Measurements from ENCODE around the gene ISM1. TPM values are rescaled to one million over a fixed set of nuclear protein-coding genes. Genes with fewer than 3 reads are reported as not detected.
A peak's percentile ranks its signal among the peaks of the same experiment; 100 is the strongest.

The ISM1 gene
- polyA plus RNA-seq (2013, experiment 1 of 2), result 1.5 TPM
- polyA plus RNA-seq (2013, experiment 2 of 2), result 1.1 TPM

GRCh38 chr20:13220904-13221297 is at the start of gene ISM1:
Gene ISM1 (plus strand): TSS chr20:13221274. CDS start chr20:13221777, 503 bp downstream.
- no peak within 1 kb of the TSS for H3K9ac ChIP-seq (ENCODE audit: low read depth, low read length)
- peaks cover 6% of the 10 kb centered on the region; the same call in 1 of the 2 replicates for H3K4me1 ChIP-seq (ENCODE audit: insufficient read depth, low read length)
- H3K4me3 ChIP-seq (ENCODE audit: low read length), result peak within 1 kb of the TSS; percentile 50
- under 1% methylated on average over 38 of the region's 39 CpGs for WGBS
- no peak within 1 kb of the TSS for H3K27ac ChIP-seq (ENCODE audit: low read depth, low read length)
- peaks cover 80% of the 10 kb centered on the region for H3K27me3 ChIP-seq (ENCODE audit: insufficient read depth, low read length)
- H3K36me3 ChIP-seq (ENCODE audit: insufficient read depth, low read length), result no peaks in the 10 kb centered on the region
- H3K9me3 ChIP-seq (ENCODE audit: insufficient read depth, low read depth, low read length), result no peaks in the 10 kb centered on the region

DNA sequence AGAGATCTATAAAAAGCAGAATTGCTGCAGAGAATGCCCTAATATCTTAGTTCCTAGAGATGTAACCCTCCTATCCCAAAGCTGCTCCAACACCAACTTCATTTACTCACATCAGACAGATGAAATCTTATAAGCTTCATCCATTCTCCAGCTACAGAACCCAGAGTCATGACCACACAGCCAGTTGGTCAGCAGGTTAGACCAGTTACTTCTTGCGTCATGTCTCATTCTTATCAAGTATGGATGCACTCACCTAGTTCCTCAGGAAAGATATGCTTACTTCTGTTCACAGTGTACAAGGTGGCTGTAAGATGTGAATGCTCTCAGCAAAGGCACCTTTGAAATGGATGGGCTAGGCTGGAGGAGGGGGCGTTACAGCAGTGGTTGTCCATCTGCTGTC is 47.9 kb upstream of the ISM1 start:
- Histone ChIP-seq H3K9ac (ENCODE audit: low read depth, low read length) (no peak overlapping the region), H3K9me3 (ENCODE audit: insufficient read depth, low read depth, low read length) (no peaks in the 10 kb centered on the region; the same call in 1 of the 2 replicates), H3K27me3 (ENCODE audit: insufficient read depth, low read length) (no peaks in the 10 kb centered on the region), H3K4me3 (ENCODE audit: low read length) (no peak overlapping the region), H3K4me1 (ENCODE audit: insufficient read depth, low read length) (no peaks in the 10 kb centered on the region), H3K27ac (ENCODE audit: low read depth, low read length) (no peak overlapping the region), H3K36me3 (ENCODE audit: insufficient read depth, low read length) (no peaks in the 10 kb centered on the region)
- WGBS, result 94% methylated on average over 2 of the region's 2 CpGs

- no peaks in the 10 kb centered on the region for H3K27me3 ChIP-seq (ENCODE audit: insufficient read depth, low read length)
- WGBS, result 95% methylated on average over 8 of the region's 9 CpGs
- H3K4me3 ChIP-seq (ENCODE audit: low read length), result no peak overlapping the region
Measured at GRCh38 chr20:13174402-13174801, 46.7 kb upstream of the ISM1 start.

DNA sequence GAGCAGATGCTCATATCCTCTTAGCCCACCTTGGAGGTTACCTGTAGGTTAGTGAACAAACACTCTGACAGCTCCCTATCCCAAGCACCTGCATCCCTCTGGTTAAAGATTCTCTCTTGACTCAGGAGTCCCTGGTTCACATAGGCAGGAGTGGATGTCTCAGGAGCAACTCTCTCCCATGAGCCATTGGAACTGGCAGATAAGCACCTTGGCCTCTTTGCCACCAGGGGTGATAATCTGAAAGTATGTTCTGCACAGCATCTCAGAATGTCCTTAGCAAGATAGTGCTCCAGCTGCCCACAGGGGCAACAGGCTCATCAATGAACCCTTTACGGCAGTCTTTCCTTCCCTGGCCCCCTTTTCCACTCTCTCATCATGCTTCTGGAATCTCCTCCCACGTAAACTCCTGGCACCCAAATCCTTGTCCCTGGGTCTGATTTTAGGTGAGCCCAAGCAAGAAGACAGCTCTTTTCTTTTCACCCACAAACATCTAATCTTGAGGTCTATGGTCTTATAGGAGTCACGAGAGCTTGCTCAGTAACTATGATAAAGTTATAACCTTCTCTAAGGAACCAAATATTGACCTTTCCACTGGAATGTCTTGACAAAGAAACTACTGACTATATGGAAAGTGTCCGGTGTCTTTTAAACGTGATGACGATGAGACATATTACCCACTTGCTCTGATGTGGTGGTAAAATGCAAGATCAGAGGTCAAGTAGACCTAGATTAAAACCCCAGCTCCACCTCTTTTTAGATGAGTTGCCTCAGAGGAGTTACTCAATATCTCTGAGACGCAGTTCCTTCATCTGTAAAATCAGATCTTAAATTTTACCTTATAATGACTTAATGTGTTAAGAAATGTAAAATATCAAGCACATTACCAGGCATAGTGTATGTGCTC is 39.8 kb upstream of the ISM1 start:
- 91% methylated on average over 6 of the region's 7 CpGs for WGBS
- Histone ChIP-seq H3K4me1 (ENCODE audit: insufficient read depth, low read length) (peaks cover 10% of the 10 kb centered on the region), H3K36me3 (ENCODE audit: insufficient read depth, low read length) (no peaks in the 10 kb centered on the region), H3K27me3 (ENCODE audit: insufficient read depth, low read length) (no peaks in the 10 kb centered on the region), H3K27ac (ENCODE audit: low read depth, low read length) (no peak overlapping the region), H3K9ac (ENCODE audit: low read depth, low read length) (no peak overlapping the region), H3K9me3 (ENCODE audit: insufficient read depth, low read depth, low read length) (no peaks in the 10 kb centered on the region), H3K4me3 (ENCODE audit: low read length) (no peak overlapping the region)

More at GRCh38 chr20:13174402-13174801, 46.7 kb upstream of the ISM1 start:
- H3K27ac ChIP-seq (ENCODE audit: low read depth, low read length), result no peak overlapping the region
- no peaks in the 10 kb centered on the region for H3K9me3 ChIP-seq (ENCODE audit: insufficient read depth, low read depth, low read length)
- H3K4me1 ChIP-seq (ENCODE audit: insufficient read depth, low read length), result no peaks in the 10 kb centered on the region
- no peaks in the 10 kb centered on the region for H3K36me3 ChIP-seq (ENCODE audit: insufficient read depth, low read length)
- H3K9ac ChIP-seq (ENCODE audit: low read depth, low read length), result no peak overlapping the region

DNA sequence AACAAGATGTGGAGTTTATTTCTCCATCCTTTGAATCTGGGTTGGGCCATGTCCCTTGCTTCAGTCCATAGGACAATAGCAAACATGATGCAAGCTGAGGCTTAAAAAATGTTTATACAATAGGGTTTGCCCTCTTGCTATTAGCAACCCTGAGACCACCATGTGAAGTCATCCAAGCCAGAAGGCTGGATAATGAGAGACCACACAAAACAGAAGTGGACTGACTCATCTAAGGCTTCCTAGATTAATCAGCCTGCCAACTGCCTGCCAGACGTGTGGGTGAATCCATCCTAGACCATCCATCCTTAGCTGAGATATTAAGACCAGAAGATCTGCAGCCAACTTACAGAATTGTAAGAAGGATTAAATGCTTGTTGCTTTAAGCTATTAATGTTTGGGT is 38.1 kb upstream of the ISM1 start:
- Histone ChIP-seq H3K27me3 (ENCODE audit: insufficient read depth, low read length) (no peaks in the 10 kb centered on the region), H3K36me3 (ENCODE audit: insufficient read depth, low read length) (no peaks in the 10 kb centered on the region), H3K9me3 (ENCODE audit: insufficient read depth, low read depth, low read length) (no peaks in the 10 kb centered on the region), H3K4me1 (ENCODE audit: insufficient read depth, low read length) (peaks cover 21% of the 10 kb centered on the region), H3K27ac (ENCODE audit: low read depth, low read length) (no peak overlapping the region), H3K9ac (ENCODE audit: low read depth, low read length) (no peak overlapping the region), H3K4me3 (ENCODE audit: low read length) (no peak overlapping the region)
- 100% methylated on average over 1 of the region's 1 CpG for WGBS

DNA sequence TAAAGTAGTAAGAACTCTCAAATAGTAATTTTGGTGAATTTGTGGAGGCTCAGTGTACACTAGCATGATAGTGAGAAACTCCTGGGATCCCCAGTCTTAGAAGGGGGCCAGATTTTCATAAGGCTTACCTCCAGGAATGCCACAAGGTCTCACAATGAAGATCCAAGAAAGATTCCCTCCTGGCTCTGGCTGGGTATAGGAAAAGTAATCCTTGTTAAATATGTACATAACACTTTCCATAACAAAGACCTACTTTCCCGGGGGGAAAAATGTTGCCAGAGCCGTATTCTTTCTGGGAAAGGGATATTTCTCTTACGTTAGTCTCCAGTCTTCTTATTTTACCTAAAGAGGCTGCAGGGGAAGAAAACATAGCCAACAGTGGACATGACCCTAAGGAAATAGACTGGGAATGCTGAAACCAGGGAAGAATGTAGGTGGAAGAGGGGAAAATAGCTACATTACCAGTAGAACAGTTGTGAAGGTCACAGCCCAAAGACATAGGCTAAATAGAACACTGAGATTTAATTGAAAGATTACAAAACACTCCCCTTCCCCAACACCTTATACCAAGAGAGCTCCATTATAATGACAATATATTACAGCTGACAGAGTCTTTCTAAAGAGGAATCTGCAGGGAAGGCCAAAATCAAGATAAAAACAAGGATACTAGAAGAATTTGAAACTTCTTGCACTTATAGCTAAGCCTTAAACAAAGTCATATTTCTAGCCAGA is 34.9 kb upstream of the ISM1 start:
- Histone ChIP-seq H3K27ac (ENCODE audit: low read depth, low read length) (peak overlapping the region; percentile 62; the same call in 1 of the 2 replicates), H3K9me3 (ENCODE audit: insufficient read depth, low read depth, low read length) (no peaks in the 10 kb centered on the region), H3K4me3 (ENCODE audit: low read length) (no peak overlapping the region), H3K36me3 (ENCODE audit: insufficient read depth, low read length) (no peaks in the 10 kb centered on the region), H3K9ac (ENCODE audit: low read depth, low read length) (no peak overlapping the region), H3K27me3 (ENCODE audit: insufficient read depth, low read length) (no peaks in the 10 kb centered on the region), H3K4me1 (ENCODE audit: insufficient read depth, low read length) (peaks cover 21% of the 10 kb centered on the region)
- WGBS, result 29% methylated on average over 1 of the region's 3 CpGs

DNA sequence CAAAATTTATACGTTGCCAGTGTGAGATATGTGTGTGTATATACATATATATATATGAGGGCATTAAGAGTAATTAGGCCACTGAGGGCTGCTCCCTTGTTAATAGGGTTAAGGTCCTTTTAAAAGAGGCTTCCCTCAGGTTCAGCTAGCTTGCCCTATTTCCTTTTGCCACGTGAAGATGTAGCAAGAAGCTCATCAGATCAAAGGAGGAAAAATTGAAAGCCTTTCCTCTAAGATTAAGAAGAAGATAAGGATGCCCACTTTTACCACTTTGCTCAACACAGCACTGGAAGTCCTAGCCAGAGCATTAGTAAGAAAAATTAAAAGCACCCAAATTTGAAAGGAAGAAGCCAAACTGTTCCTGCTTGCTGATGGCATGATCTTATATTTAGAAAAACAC is 33.2 kb upstream of the ISM1 start:
- Histone ChIP-seq H3K4me1 (ENCODE audit: insufficient read depth, low read length) (peaks cover 21% of the 10 kb centered on the region), H3K9ac (ENCODE audit: low read depth, low read length) (no peak overlapping the region), H3K4me3 (ENCODE audit: low read length) (no peak overlapping the region), H3K36me3 (ENCODE audit: insufficient read depth, low read length) (no peaks in the 10 kb centered on the region), H3K27ac (ENCODE audit: low read depth, low read length) (no peak overlapping the region), H3K27me3 (ENCODE audit: insufficient read depth, low read length) (no peaks in the 10 kb centered on the region), H3K9me3 (ENCODE audit: insufficient read depth, low read depth, low read length) (no peaks in the 10 kb centered on the region)
- WGBS, result 93% methylated on average over 2 of the region's 2 CpGs

DNA sequence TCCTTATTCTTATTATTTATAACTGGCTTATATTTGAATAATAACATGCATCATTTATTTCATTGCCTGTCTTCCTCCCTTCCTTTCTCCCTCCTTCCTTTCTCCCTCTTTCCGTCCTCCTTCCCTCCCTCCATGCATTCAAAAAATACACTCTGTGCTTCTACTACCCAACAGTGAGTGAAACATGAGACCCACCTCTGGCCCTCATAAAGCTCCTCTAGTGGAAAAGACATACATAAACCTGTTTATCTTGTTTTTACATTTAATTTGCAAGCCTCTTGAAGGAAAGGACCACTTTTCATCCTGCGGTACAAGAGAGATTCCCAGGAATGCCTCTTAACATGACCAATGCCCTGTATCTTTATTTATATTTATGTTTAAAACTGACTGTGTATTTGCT is 21.8 kb upstream of the ISM1 start:
- H3K4me1 ChIP-seq (ENCODE audit: insufficient read depth, low read length), result peaks cover 23% of the 10 kb centered on the region
- WGBS, result 81% methylated on average over 2 of the region's 2 CpGs
- no peak overlapping the region for H3K27ac ChIP-seq (ENCODE audit: low read depth, low read length)
- H3K27me3 ChIP-seq (ENCODE audit: insufficient read depth, low read length), result peaks cover 14% of the 10 kb centered on the region; the same call in 1 of the 2 replicates
- H3K9me3 ChIP-seq (ENCODE audit: insufficient read depth, low read depth, low read length), result no peaks in the 10 kb centered on the region
- no peak overlapping the region for H3K9ac ChIP-seq (ENCODE audit: low read depth, low read length)
- H3K4me3 ChIP-seq (ENCODE audit: low read length), result no peak overlapping the region
- no peaks in the 10 kb centered on the region for H3K36me3 ChIP-seq (ENCODE audit: insufficient read depth, low read length)

DNA sequence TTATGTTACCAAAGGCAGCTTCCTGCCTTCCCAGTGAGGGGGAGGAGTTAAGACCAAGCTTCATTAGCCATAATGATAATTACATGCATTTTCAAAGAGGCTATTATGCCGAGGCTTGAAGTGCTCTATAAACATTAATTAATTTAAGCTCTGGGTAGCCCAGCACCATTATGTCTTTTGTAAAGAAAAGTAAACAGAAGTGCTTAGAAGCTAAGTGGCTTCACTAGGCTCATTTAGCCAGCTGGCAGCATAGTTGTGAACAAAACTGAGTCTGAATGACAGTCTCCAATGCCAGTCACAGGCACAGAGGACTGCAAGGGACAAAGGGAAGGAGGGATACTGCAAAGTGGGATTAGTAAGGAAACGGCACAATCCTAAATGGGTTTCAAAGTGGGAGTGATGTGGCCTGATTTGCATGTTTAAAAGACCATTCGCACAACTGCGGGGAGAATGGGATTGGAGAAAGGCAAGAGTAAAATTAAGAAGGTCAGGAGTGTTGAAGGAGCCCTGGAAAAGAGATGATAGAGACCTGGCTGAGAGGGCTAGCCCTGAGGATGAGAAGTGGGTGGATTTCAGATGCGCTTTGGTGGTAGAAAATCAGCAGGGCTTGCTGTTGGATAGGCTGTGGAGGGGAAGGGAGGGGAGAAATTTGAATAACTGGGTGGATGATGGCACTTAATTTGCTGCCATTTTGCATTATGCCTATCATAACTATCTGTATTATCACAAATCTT is 20.1 kb upstream of the ISM1 start:
- Histone ChIP-seq H3K9ac (ENCODE audit: low read depth, low read length) (no peak overlapping the region), H3K4me3 (ENCODE audit: low read length) (no peak overlapping the region), H3K36me3 (ENCODE audit: insufficient read depth, low read length) (no peaks in the 10 kb centered on the region), H3K27ac (ENCODE audit: low read depth, low read length) (no peak overlapping the region), H3K27me3 (ENCODE audit: insufficient read depth, low read length) (peaks cover 14% of the 10 kb centered on the region; the same call in 1 of the 2 replicates), H3K4me1 (ENCODE audit: insufficient read depth, low read length) (peaks cover 23% of the 10 kb centered on the region), H3K9me3 (ENCODE audit: insufficient read depth, low read depth, low read length) (no peaks in the 10 kb centered on the region)
- 20% methylated on average over 5 of the region's 5 CpGs for WGBS

- WGBS, result 93% methylated on average over 6 of the region's 6 CpGs
Measured at GRCh38 chr20:13202565-13202964, 18.5 kb upstream of the ISM1 start.

More at GRCh38 chr20:13202565-13202964, 18.5 kb upstream of the ISM1 start:
- Histone ChIP-seq H3K4me1 (ENCODE audit: insufficient read depth, low read length) (peaks cover 23% of the 10 kb centered on the region), H3K9ac (ENCODE audit: low read depth, low read length) (no peak overlapping the region), H3K36me3 (ENCODE audit: insufficient read depth, low read length) (no peaks in the 10 kb centered on the region), H3K9me3 (ENCODE audit: insufficient read depth, low read depth, low read length) (no peaks in the 10 kb centered on the region), H3K27me3 (ENCODE audit: insufficient read depth, low read length) (peaks cover 14% of the 10 kb centered on the region; the same call in 1 of the 2 replicates), H3K4me3 (ENCODE audit: low read length) (no peak overlapping the region), H3K27ac (ENCODE audit: low read depth, low read length) (no peak overlapping the region)

All from HUES64 (cell line).